ENCODE results near the gene PLXNB2.

Gene PLXNB2

GRCh38 chr22:50303848-50304527 is 3.5 kb downstream of the PLXNB2 start:
- no peaks in the 10 kb centered on the region for H3K27me3 ChIP-seq (replicated peaks; ENCODE audit: insufficient read depth, low read length)
- no peak overlapping the region for H3K9ac ChIP-seq (ENCODE audit: low read length)
- DNase-seq, result no peak
- H4K20me1 ChIP-seq (ENCODE audit: insufficient read depth, low read length), result no peaks in the 10 kb centered on the region
- peaks cover 35% of the 10 kb centered on the region for H3K79me2 ChIP-seq (ENCODE audit: low read length)
- no peak overlapping the region for H3K27ac ChIP-seq (ENCODE audit: low read length)
- no peaks in the 10 kb centered on the region for H3K9me2 ChIP-seq (replicated peaks; ENCODE audit: insufficient read depth, low read length)
- no peak overlapping the region for H3K4me3 ChIP-seq (ENCODE audit: low read length)
- H3K4me2 ChIP-seq (ENCODE audit: low read depth, low read length), result no peak overlapping the region
- no peaks in the 10 kb centered on the region for H3K36me3 ChIP-seq (replicated peaks; ENCODE audit: insufficient read depth, low read length)
- no peak overlapping the region for H2AFZ ChIP-seq (ENCODE audit: low read length)
- peaks cover 7% of the 10 kb centered on the region for H3F3A ChIP-seq (ENCODE audit: insufficient read depth, low read length)
- no peaks in the 10 kb centered on the region for H3K9me3 ChIP-seq (replicated peaks; ENCODE audit: insufficient read depth, low read length)
- TF ChIP-seq EZH2 (optimal IDR thresholded peaks at IDR 0.05; ENCODE audit: low read depth, low read length) (no peak), CTCF (IDR thresholded peaks at IDR 0.05; ENCODE audit: low read length) (no peak), EZH2phosphoT487 (IDR thresholded peaks at IDR 0.05; ENCODE audit: low read length) (no peak)
- H3K4me1 ChIP-seq (ENCODE audit: low read length), result peaks cover 18% of the 10 kb centered on the region

GRCh38 chr22:50303515-50303847 is 4.0 kb downstream of the PLXNB2 start:
- peaks cover 13% of the 10 kb centered on the region for H3K4me1 ChIP-seq (ENCODE audit: low read length)
- TF ChIP-seq EZH2phosphoT487 (IDR thresholded peaks at IDR 0.05; ENCODE audit: low read length), result no peak
- TF ChIP-seq CTCF (IDR thresholded peaks at IDR 0.05; ENCODE audit: low read length), result no peak
- no peak for TF ChIP-seq EZH2 (optimal IDR thresholded peaks at IDR 0.05; ENCODE audit: low read depth, low read length)
- H3K36me3 ChIP-seq (replicated peaks; ENCODE audit: insufficient read depth, low read length), result no peaks in the 10 kb centered on the region
- H3K79me2 ChIP-seq (ENCODE audit: low read length), result peaks cover 35% of the 10 kb centered on the region
- no peak overlapping the region for H3K4me3 ChIP-seq (ENCODE audit: low read length)
- H2AFZ ChIP-seq (ENCODE audit: low read length), result no peak overlapping the region
- H3K9ac ChIP-seq (ENCODE audit: low read length), result no peak overlapping the region
- no peak overlapping the region for H3K4me2 ChIP-seq (ENCODE audit: low read depth, low read length)
- DNase-seq, result no peak
- peaks cover 4% of the 10 kb centered on the region; the same call in 1 of the 2 replicates for H3F3A ChIP-seq (ENCODE audit: insufficient read depth, low read length)
- no peaks in the 10 kb centered on the region for H3K9me3 ChIP-seq (replicated peaks; ENCODE audit: insufficient read depth, low read length)
- no peaks in the 10 kb centered on the region for H4K20me1 ChIP-seq (ENCODE audit: insufficient read depth, low read length)
- H3K27me3 ChIP-seq (replicated peaks; ENCODE audit: insufficient read depth, low read length), result no peaks in the 10 kb centered on the region
- no peak overlapping the region for H3K27ac ChIP-seq (ENCODE audit: low read length)
- H3K9me2 ChIP-seq (replicated peaks; ENCODE audit: insufficient read depth, low read length), result no peaks in the 10 kb centered on the region

- H3K9me3 ChIP-seq (replicated peaks; ENCODE audit: insufficient read depth, low read length), result no peaks in the 10 kb centered on the region
- H3K79me2 ChIP-seq (ENCODE audit: low read length), result peaks cover 38% of the 10 kb centered on the region
- no peaks in the 10 kb centered on the region for H3F3A ChIP-seq (ENCODE audit: insufficient read depth, low read length)
- H4K20me1 ChIP-seq (ENCODE audit: insufficient read depth, low read length), result no peaks in the 10 kb centered on the region
- no peak for TF ChIP-seq EZH2 (optimal IDR thresholded peaks at IDR 0.05; ENCODE audit: low read depth, low read length)
- no peak for TF ChIP-seq EZH2phosphoT487 (IDR thresholded peaks at IDR 0.05; ENCODE audit: low read length)
- TF ChIP-seq CTCF (IDR thresholded peaks at IDR 0.05; ENCODE audit: low read length), result no peak
- H3K4me3 ChIP-seq (ENCODE audit: low read length), result no peak overlapping the region
- no peak overlapping the region for H3K9ac ChIP-seq (ENCODE audit: low read length)
- H3K4me1 ChIP-seq (ENCODE audit: low read length), result peaks cover 6% of the 10 kb centered on the region; the same call in 1 of the 2 replicates
- H2AFZ ChIP-seq (ENCODE audit: low read length), result no peak overlapping the region
- H3K27ac ChIP-seq (ENCODE audit: low read length), result no peak overlapping the region
- no peak for DNase-seq
- no peaks in the 10 kb centered on the region for H3K9me2 ChIP-seq (replicated peaks; ENCODE audit: insufficient read depth, low read length)
- H3K4me2 ChIP-seq (ENCODE audit: low read depth, low read length), result no peak overlapping the region
- no peaks in the 10 kb centered on the region for H3K36me3 ChIP-seq (replicated peaks; ENCODE audit: insufficient read depth, low read length)
- H3K27me3 ChIP-seq (replicated peaks; ENCODE audit: insufficient read depth, low read length), result no peaks in the 10 kb centered on the region
These were observed 4.9 kb downstream of the PLXNB2 start for GRCh38 chr22:50302564-50302963.
